Suppressor macrophage treated with lipopolysaccharide for 1 hour (primary cell): ENCODE results near the gene OR6B1.
A peak's percentile ranks its signal among the peaks of the same experiment; 100 is the strongest.
"Not testable (repeated sequence)": the region's sequence is repeated elsewhere in the genome, so short reads cannot be mapped to it uniquely, and the experiment has no call there.

Experiments used
- DNase-seq, 3 donors: peaks; one replicate each; pipeline ENCODE4 v3.0.0-alpha.2; 2020 to 2022

OR6B1 gene

GRCh38 chr7:144006029-144006691, 6.0 kb downstream of the OR6B1 start:
- no peak for DNase-seq

- DNase-seq, result no peak
These were observed 6.5 kb downstream of the OR6B1 start for GRCh38 chr7:144006692-144007042.

- DNase-seq, result no peak
These were observed 9.2 kb downstream of the OR6B1 start for GRCh38 chr7:144009361-144009760.

- not testable (repeated sequence) for DNase-seq
These were observed 9.9 kb downstream of the OR6B1 start for GRCh38 chr7:144010061-144010460.

GRCh38 chr7:144010821-144011220, 10.7 kb downstream of the OR6B1 start:
- not testable (repeated sequence) for DNase-seq

GRCh38 chr7:144011458-144012230, 11.5 kb downstream of the OR6B1 start:
- DNase-seq, result no peak

DNA sequence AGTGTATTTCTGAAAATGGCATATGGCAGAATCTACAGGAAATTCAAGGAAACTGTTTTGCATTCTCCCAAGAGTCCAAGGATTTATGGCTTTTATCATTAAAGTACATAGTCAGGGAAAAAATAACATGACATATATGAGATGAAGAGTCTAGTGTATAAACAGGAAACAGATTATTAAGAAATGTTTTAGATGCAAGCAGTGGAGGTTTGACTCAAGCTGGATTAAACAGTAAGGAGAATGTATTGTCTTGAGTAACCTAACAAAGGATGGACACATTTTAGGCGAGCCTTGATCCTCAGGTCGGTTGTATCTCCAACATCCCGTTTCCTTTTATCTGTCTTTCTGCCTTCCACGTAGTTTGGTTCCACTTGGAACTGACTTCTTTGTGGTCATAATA, 17.9 kb downstream of the OR6B1 start:
- no peak for DNase-seq

- no peak for DNase-seq
These were observed 19.3 kb downstream of the OR6B1 start for GRCh38 chr7:144019457-144019856.

GRCh38 chr7:144020340-144020739, 20.2 kb downstream of the OR6B1 start:
- DNase-seq, result no peak

GRCh38 chr7:144022169-144022568, 22.0 kb downstream of the OR6B1 start:
- DNase-seq, result no peak

DNA sequence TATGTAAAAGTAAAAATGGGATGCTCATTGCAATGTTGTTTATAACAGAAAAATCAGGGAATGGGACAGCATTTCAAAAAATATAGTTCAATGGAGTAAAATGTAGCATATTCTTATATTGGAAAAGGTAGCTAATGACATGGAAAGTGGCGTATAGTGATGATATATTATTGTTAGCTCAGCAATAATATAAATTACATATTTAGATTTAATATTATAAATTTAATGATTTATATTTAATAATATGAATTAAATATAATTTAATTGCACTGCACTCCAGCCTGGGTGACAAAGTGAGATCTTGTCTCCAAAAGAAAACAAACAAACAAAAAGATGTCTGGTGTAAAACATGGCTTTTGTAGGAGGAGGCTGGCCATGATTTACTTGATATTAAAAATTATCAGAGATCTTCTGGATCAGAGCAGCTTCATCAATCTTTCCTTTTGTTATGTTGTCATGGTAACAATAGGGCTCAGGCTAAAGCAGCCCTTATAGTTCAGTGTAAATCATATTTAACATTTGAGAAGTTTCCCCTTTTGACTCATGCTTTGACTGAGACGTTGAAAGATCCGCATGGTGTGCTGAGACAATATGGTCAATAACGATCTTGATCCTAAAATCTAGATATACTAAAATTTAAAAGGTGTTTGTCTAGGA, 23.2 kb downstream of the OR6B1 start:
- no peak for DNase-seq

- DNase-seq, result no peak
These were observed 24.1 kb downstream of the OR6B1 start for GRCh38 chr7:144024213-144024612.

DNA sequence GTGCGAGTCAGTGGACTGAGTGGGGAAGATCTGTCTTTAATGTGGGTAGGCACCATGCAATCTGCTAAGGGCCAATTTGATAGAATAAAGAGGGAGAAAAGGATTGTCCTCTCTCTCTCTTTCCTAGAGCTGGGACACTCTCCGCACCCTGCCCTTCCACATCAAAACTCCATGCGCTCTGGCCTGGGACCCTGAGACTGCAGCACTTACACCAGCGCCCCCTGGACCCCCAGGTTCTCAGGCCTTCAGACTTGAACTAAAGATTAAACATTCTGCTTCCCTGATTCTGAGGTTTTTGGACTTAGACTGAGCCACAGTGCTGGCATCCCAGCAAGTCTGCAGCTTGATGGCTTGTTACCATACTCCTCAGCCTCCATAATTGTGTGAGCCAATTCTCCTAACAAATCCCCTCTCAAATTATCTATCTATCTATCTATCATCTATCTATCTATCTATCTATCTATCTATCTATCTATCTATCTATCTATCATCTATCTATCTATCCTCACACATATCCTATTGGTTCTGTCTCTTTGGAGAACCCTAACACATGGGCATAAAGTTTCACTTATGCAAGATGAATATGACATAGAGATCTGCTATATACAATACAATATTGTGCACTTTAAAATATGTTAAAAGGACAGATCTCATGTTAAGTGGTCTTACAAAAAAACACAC, 26.2 kb downstream of the OR6B1 start:
- no peak for DNase-seq

DNA sequence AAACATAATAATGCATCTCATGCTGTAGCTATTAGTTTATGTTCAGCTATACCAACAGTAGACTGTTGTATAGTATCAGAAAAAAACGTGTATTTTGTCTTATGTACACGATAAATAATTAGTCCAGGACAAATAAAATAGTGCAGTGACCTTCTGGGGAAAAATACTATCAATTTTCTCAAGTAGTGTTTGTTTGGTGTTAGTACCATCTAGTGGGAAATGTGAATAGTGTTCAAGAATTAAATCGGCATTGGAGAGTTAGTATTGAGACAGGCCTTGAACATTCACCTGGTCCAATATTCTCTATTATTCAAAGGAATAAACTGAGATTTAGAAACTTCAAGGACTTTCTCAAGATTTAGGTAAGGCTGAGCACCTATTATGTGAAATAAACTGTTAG, 26.9 kb downstream of the OR6B1 start:
- DNase-seq, result no peak

DNA sequence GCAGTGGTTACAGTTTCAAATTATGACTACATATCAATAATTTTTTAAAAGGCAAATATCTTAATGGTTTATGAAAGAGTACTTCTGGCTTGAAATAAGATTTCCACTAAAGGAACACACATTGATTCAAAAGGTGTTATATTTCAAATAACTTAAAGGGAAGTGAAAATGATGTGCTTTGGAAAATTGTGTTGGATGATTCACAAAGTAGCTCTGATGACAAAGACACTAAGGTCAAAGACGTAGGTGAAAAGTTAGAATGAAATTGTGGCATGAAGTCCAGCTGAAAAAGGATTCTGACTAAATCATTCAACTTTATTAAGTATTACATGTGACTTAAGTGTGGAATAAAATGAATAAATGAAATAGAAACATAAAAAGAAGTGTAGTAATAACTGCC, 27.9 kb downstream of the OR6B1 start:
- peak in 2 of 3 donors; percentile 13 to 34 for DNase-seq

DNA sequence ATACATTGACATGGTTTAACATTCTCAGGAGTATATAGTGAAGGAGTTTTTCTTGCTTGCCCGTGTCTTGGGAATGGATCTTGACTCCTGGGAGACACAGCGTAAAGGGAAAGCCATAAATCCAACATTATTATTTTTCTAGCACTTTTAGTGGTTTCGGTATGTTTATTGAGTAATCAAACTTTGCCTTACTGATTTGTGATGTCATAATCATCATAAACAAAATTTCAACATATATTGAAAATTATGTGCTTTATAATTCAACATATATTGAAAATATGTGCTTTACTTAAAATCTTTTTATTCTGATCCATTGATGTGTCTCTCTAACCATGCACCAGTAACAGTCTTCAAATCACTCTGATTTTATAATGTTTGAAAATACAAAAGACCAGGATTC, 28.4 kb downstream of the OR6B1 start:
- no peak for DNase-seq

GRCh38 chr7:144032516-144032915, 32.4 kb downstream of the OR6B1 start:
- DNase-seq, result no peak

DNA sequence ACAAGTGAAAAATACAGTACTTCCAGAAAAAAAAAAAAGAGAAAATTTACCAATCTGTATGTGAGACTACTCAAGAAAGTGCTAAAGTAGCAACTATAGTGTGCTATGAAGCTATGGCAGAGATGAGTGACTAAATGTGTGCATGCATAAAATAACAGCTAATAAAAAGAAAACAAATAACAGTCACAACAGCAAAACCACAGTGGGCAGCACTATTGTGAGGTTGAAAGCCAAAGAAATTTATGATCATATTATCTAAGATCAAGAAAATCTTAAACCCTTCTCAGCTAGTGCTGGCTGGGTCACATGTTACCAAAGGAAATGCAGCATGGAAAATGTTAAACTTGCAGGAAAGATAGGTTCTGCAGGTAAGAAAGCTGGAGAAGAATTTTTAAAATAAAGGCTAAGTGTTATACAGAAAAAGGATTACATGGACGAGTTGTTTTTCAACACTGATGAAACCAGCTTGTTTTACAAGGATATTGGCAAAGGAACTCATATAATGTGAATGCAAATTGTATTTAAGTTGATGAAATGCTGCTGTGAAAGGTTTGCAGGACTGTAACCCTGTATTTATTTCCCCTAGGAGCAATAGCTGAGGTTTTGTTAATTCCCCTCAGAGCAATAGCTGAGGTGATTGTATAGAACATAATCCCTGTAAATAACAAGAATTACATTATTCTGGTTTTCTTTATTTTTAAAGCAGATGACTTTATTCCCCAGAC, 33.0 kb downstream of the OR6B1 start:
- DNase-seq, result no peak

DNA sequence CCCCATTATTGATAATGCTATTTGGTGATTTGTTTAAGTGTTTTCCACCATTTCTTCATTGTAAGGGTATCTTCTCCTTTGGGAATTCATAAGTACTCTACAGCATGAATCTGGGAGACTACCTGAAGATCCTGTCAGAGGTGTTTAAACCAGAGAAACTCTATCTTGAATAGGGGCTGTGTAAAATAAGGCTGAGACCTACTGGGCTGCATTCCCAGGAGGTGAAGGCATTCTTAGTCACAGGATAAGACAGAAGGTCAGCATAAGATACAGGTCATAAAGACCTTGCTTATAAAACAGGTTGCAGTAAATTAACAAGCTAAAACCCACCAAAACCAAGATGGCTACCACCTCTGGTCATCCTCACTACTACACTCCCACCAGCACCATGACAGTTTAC, 35.3 kb downstream of the OR6B1 start:
- no peak for DNase-seq

GRCh38 chr7:144036302-144036885, 36.3 kb downstream of the OR6B1 start:
- DNase-seq, result no peak

- DNase-seq, result no peak
These were observed 37.4 kb downstream of the OR6B1 start for GRCh38 chr7:144037414-144038035.

GRCh38 chr7:144038887-144039286, 38.8 kb downstream of the OR6B1 start:
- no peak for DNase-seq
